Stimulated activated CD8-positive, alpha-beta memory T cell treated with anti-CD3 and anti-CD28 coated beads, Interleukin-4, amount 100 ng/mL, for 1 hour (primary cell): ENCODE results near the gene LCA5.
"Not testable (repeated sequence)": the region's sequence is repeated elsewhere in the genome, so short reads cannot be mapped to it uniquely, and the experiment has no call there.

Source experiments
- DNase-seq, 2 donors: peaks; one replicate each; pipeline ENCODE4 v3.0.0-alpha.2; 2020; ENCODE audit warnings: low read depth in 2 of 2, low spot score in 1 of 2

The LCA5 gene

GRCh38 chr6:79538106-79538971 is 1.1 kb upstream of the LCA5 start:
- DNase-seq, result no peak

GRCh38 chr6:79536585-79536953 is 661 bp downstream of the LCA5 start:
- no peak for DNase-seq

- DNase-seq, result not testable (repeated sequence)
Observed at GRCh38 chr6:79529567-79529966, 7.7 kb downstream of the LCA5 start.

GRCh38 chr6:79526897-79527296 is 10.3 kb downstream of the LCA5 start:
- DNase-seq, result no peak

GRCh38 chr6:79525272-79526100 is 11.7 kb downstream of the LCA5 start:
- DNase-seq, result no peak

- no peak for DNase-seq
Observed at GRCh38 chr6:79524065-79524464, 13.2 kb downstream of the LCA5 start.

- DNase-seq, result no peak
Observed at GRCh38 chr6:79522609-79523008, 14.6 kb downstream of the LCA5 start.

GRCh38 chr6:79520534-79520933 is 16.7 kb downstream of the LCA5 start:
- DNase-seq, result no peak

GRCh38 chr6:79518842-79519241 is 18.4 kb downstream of the LCA5 start:
- no peak for DNase-seq

GRCh38 chr6:79515436-79515835 is 21.8 kb downstream of the LCA5 start:
- DNase-seq, result no peak

- DNase-seq, result no peak
Observed at GRCh38 chr6:79513111-79513510, 24.1 kb downstream of the LCA5 start.

GRCh38 chr6:79512014-79512413 is 25.2 kb downstream of the LCA5 start:
- no peak for DNase-seq

GRCh38 chr6:79510707-79511106 is 26.5 kb downstream of the LCA5 start:
- no peak for DNase-seq

GRCh38 chr6:79506251-79506650 is 31.0 kb downstream of the LCA5 start:
- no peak for DNase-seq

- DNase-seq, result no peak
Observed at GRCh38 chr6:79504372-79504771, 32.9 kb downstream of the LCA5 start.

GRCh38 chr6:79498842-79499241 is 38.4 kb downstream of the LCA5 start:
- no peak for DNase-seq

- DNase-seq, result no peak
Observed at GRCh38 chr6:79495246-79495645, 42.0 kb downstream of the LCA5 start.

GRCh38 chr6:79494841-79495240 is 42.4 kb downstream of the LCA5 start:
- no peak for DNase-seq

GRCh38 chr6:79470728-79471127 is 66.5 kb downstream of the LCA5 start:
- no peak for DNase-seq

- no peak for DNase-seq
Observed at GRCh38 chr6:79469376-79470246, 67.6 kb downstream of the LCA5 start.

- no peak for DNase-seq
Observed at GRCh38 chr6:79468587-79468986, 68.6 kb downstream of the LCA5 start.
